GM21360 (cell line): Measurements from ENCODE around the gene CAPZA2.
"Not testable (repeated sequence)": the region's sequence is repeated elsewhere in the genome, so short reads cannot be mapped to it uniquely, and the experiment has no call there.

Source experiments
- ATAC-seq: cut with Tn5 transposase; IDR thresholded peaks from one replicate; pipeline ENCODE4 v1.9.1; 2021; ENCODE audit warnings: mild to moderate bottlenecking, moderate library complexity; ENCODE audit not compliant: unreplicated experiment

Gene CAPZA2

GRCh38 chr7:116912269-116912909, 50.0 kb downstream of the CAPZA2 start:
- no peak for ATAC-seq

GRCh38 chr7:116918704-116919103, 56.3 kb downstream of the CAPZA2 start:
- ATAC-seq = no peak

DNA sequence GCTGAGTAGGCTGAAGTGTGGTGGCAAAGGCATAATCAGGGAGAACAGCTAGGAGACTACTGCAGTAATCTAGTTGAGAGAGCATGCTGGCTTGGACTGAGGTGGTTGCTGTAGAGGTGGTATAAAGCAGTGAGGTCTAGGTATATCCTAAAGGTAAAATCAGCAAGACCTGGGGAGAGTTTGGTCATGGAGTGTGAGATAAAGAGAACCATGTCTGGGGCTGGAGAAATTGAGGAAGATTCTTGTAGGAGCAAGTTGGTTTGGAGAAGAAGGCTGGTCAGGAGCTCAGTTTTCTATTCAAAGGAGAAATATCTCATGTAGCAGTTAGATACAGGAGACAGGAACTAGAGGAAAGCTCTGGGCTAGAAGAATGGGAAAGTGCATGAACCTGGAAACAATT, 58.0 kb downstream of the CAPZA2 start:
- no peak for ATAC-seq

GRCh38 chr7:116922545-116922944, 60.2 kb downstream of the CAPZA2 start:
- no peak for ATAC-seq

DNA sequence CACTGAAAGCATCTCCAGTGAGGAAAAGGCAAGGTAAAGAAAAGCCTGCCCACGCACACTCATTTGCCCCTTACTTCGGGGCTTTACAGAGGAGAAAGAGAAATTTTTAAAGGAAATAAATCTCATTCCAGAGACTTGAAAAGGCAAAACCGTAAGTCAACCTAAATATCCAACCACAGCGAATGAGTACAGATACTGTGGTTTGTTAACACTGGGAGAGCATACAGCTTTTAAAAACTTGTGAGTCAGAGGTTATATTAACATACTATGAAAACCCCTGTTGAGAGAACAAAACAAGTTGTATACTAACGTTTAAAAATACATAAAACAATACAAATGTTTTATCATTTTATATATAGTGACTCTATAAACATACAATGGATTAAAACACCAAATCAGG, 62.4 kb downstream of the CAPZA2 start:
- ATAC-seq = no peak

DNA sequence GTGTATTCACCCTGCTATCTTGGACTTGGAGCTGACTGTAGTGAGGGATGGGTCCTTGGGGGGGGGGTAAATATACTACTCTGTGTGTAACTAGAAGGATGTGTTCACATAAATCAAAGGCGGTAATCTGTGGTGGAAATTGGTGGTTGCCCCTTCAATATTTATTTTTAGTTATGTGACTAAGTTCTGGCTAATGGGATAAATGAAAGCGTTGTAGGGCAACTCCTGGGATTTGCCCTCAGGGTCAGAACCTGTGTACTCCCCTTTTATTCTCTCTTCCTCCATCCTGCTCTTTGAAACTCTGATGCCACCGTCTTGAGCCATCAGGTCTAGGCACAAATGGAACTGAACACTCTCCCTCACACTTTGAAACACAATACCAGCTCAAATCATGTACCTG, 66.6 kb downstream of the CAPZA2 start:
- ATAC-seq = no peak

DNA sequence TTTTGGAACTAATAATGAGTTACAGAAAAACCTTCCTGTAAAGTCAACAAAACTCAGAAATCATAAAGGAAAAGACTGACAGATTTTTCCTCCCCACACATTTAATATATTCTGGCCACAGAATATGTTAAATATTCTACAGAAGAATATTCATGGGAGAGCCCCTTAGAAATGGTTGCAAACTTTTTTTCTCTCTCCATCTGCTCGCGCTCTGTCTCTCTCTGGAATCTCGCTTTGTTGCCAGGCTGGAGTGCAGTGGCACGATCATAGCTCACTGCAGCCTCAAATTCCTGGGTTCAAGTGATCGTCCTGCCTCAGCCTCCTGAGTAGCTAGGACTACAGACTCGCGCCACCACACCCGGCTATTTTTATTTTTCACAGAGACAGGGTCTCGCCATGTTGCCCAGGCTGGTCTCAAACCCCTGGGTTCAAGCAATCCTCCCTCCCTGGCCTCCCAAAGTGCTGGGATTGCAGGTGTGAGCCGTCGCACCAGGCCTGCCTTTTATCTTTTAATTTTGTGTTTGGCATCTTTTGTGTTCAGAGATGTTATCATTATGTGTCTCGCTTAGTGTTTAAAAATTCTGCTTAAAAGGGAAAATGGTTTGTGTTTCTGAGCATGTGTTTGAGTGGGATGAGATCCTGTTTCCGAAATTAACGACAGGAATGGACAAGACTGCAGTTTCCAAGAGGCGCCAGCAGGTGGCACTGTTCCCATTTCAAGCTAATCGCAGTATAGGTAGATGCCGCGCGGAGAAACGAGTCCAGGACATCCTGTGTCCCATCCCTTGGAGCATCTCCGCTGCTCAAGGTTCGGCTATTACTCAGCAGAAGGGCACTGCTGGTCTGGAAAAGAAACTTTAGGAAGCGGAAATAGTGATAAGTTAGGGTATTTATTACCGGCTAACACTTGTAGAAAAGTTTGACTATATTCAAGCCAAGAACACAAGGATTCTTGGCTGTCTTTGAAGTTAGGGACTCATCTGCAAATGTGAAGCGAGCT, 67.8 kb downstream of the CAPZA2 start:
- peak; percentile 78 for ATAC-seq

- no peak for ATAC-seq
These were observed 70.2 kb downstream of the CAPZA2 start for GRCh38 chr7:116932566-116932965.

DNA sequence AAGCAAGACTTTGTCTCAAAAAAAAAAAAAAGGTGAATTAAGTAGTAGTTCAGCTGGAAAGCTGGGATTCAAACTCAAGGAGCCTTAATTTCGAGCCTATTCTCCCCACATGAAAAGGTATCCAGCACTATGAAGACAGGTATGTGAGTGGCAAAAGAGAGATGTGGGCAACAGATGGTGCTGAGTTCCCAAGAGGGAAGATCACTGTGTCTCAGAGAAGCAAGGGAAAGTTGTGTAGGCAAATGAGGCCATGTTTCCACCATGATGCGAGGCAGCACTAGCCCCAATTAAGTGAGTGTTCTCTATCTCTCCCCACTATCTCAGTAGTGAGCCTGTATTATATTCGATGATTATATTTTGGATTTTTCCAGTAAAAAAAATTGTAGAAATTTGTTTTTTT, 71.1 kb downstream of the CAPZA2 start:
- no peak for ATAC-seq

GRCh38 chr7:116934580-116934979, 72.2 kb downstream of the CAPZA2 start:
- ATAC-seq = no peak

DNA sequence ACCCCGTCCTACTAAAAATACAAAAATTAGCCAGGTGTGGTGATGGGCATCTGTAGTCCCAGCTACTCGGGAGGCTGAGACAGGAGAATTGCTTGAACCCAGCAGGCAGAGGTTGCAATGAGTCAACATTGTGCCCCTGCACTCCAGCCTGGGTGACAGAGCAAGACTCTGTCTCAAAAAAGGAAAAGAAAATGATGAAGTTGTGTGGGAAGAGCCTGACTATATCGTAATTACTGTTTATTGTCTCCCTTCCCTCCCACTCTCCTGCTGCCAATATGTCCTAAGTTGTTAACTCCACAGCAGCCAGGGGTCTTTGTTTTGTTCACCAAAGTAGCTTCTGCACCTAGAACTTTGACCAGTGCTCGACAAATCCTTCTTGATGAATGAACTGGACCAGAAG, 74.5 kb downstream of the CAPZA2 start:
- ATAC-seq = not testable (repeated sequence)

GRCh38 chr7:116938678-116939077, 76.3 kb downstream of the CAPZA2 start:
- no peak for ATAC-seq

GRCh38 chr7:116940689-116941370, 78.4 kb downstream of the CAPZA2 start:
- ATAC-seq = no peak

DNA sequence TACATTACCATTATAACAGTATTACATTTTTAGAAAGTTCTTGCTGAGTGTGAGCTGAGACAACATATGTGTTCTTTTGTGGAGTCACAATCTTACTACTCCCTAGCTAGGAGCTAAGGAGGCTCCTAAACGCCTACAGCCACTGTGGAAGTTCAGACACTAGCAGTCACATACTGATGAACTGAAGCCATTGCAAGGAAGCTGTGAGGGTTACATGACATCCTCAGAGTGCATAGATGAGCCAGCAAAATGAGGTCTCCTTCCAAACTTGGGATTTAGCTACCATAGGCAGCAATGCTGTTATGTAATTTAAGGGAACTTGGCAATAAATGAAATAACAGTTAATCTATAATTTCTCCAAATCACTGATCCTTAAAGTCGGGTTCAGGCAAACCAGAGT, 80.1 kb downstream of the CAPZA2 start:
- no peak for ATAC-seq

DNA sequence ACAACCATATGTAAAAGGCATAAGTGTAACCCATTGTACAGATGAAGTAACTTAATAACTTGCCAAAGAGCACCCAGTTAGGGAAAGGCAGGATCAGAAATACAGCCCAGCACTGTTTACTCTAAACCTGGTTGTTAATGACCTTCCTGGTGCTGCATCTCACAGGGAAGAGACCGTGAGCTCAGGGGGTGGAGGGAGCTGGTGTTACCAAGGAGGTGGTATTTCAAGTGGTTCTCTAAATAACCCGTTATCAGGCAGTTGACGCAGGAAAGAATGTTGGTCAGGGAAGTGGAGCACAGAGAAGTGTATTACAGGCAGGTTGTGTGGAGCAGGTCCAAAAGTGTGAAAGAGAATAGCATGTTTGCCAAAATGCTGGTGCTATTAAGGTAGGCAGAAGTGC, 86.5 kb downstream of the CAPZA2 start:
- ATAC-seq = no peak

DNA sequence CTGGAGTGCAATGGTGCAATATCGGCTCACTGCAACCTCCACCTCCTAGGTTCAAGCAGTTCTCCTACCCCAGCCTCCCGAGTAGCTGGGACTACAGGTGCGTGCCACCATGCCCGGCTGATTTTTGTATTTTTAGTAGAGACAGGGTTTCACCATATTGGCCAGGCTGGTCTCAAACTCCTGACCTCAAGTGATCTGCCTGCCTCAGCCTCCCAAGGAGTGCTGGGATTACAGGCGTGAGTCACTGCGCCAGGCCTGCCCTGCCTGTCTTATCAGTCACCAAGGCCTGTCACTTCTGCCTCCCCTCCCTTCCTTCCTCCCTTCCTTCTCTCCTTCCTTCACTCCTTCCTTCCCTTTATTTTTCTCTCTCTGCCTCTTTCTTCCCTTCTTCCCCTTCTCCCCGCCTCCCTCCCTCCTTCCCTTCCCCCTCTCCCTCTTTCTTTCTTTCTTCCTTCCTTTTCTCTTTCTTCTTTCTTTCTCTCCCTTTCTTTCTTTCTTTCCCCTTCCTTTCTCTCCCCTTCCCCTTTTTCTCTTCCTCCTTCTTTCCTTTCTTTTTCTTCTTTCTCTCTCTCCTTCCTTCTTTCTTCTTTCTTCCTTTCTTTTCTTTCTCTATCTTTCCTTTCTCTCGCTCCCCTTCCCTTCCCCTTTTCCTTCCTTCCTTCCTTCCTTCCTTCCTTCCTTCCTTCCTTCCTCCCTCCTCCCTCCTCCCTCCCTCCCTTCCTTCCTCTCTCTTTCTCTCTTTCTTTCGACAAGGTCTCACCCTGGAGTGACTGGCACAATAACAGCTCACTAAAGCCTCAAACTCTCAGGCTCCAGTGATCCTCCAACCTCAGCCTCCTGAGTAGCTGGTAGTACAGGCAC, 87.8 kb downstream of the CAPZA2 start:
- no peak for ATAC-seq

GRCh38 chr7:116950889-116951351, 88.5 kb downstream of the CAPZA2 start:
- no peak for ATAC-seq

DNA sequence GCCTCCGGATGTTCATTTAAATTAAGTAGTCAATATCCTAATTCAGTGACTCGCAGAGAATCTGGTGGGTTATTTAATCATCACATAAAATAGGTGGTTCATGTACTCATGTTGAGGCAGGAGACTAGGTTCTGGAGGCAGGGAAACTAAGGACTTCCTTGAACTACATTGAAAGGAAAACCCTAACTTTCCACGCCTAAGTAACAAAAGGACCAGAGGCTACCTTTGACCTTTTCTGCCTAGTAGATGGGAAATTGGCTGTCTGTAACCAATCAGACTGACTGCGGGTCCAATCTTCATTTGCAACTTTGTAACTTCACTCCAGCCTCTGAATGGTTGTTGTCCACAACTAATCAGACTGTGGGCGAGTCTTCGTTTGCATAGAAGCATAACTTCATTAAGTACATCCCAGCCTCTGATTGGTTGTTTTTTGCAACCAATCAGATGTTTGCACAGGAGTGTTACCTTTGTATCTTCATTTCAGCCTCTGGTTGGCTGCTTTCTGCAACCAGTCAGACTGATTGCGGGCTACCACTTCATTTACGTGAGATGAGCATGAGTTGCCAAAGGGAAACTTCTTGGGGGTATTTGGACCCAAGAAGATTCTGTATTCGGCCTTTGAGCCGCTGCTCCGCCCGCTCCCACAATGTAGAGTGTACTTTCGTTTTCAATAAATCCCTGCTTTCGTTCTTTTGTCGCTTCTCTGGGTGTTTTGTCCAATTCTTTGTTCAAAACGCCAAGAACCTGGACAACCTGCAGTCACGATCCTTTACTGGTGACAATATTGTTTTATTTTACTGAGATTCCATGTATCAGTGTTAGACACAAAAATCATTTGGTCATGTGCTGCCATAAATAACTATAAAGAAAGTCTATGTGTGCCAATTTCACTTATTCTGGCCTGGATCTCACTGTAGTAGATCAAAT, 89.2 kb downstream of the CAPZA2 start:
- no peak for ATAC-seq

DNA sequence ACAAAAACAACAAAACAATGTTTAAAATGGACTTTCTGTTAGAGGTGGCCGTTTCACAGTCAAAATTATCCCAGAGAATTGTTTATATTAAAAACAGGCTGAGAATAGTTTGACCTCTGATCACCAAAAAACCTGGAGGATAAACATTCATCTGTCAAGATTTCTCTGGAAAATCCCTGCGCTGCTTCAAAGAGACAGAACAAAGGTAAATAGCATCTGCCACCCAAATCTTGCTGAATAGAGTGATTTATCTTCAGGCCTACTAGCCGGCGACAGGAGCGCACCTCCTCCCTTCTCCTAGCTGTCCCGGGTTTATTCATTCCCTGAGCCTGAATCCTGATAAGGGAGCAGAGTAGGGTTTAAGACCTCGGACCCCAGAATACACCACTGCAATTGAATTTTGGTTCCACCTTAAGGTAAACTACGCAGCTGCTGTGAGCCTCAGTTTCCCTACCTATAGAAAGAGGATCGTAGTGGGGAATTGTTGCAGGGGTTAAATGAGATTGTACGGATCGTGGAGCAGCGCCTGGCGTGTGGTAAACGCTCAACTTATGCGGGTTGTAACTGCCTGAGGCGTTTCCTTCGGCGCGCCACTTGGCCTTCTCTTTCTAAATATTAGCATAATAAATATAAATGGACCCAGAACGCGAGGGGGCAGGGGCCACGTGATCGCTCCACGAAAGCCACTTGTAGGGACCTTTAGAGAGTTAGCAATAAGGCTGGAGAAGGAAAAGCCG, 90.4 kb downstream of the CAPZA2 start:
- ATAC-seq = peak; percentile 4
